Measurements from ENCODE around the gene HMGB2.
A peak's percentile ranks its signal among the peaks of the same experiment; 100 is the strongest.

The HMGB2 gene

DNA sequence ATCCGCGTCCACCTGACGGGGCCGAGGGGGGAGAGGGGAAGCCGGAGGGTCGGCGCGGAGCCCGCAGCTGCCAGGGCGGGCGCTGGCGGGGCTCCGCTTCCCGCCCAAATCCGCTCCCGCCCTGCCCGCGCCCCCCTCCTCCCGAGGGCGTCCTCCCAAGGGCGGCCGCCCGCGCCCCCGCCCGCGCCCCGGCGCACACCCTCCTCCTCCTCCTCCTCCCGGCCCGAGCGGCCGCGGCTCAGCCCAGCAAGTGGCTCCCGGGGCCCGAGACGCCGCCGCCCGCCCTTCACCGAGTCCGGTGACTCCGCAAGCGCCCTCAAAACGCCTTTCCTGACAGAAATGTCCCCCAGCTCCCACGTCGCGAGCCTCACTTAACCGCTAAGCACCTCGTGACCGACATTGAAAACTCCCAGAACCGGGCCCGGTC is 487 bp downstream of the HMGB2 start:
- DNase-seq = peak; percentile 51

DNA sequence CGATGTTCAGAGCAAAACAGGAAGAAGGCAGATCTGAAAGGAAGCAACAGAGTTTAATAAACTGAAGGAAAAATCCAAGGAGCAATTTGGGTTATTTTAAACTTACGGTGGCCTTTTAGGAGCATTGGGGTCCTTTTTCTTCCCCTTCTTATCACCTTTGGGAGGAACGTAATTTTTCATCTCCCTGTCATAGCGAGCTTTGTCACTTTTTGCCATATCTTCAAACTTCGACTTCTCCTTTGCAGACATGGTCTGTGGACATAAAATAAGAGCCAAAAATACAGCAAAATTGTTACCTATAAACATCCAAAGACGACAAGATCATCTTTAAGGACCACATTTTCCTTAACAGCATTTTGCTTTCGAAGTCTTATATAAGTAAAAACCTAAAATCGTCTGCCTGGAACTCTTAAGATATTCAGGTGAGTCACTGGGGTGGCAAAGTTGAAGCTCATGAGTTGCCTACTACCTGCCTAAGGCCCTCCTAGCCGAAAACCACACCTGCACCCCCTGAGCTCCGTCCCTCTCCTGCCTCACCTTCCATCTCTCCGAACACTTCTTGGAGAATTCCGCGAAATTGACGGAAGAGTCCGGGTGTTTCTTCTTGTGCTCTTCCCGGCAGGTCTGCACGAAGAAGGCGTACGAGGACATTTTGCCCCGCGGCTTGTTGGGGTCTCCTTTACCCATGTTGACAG is 1.0 kb downstream of the HMGB2 start:
- DNase-seq = peak; percentile 23

DNA sequence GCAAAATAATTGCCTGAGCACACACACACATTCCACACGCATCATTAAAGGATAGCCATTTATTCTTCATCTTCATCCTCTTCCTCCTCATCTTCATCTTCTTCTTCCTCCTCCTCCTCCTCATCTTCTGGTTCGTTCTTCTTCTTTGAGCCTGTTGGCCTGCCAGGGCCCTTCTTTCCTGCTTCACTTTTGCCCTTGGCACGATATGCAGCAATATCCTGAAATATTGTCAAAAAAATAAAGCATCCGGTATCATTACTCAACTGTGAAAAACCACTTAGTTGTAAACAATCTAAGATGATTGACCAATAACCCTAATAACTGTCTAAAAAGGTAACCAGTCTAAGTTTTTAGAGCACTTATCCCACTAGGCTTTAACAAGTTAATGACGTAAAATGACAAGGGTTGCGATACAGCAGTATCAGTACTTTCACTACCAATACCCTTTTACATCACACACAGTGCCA is 2.1 kb downstream of the HMGB2 start:
- peak; percentile 28 for DNase-seq

DNA sequence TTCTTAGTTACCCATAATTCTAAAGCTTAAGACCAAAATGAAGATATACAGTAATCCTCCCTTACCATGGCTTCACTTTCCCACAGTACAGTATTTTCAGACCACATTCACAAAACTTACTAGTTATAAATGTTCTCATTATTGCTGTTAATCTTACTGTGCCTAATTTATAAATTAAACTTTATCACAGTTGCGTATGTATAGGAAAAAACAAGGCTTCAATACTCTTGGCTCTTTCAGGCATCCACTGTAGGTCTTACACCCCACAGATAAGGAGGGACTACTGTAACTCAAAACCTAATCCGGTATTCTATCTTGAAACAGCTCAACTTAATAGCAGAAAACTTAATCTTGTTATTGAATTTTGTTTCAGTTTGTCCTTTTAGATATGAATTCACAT is 3.6 kb downstream of the HMGB2 start:
- DNase-seq = no peak

DNA sequence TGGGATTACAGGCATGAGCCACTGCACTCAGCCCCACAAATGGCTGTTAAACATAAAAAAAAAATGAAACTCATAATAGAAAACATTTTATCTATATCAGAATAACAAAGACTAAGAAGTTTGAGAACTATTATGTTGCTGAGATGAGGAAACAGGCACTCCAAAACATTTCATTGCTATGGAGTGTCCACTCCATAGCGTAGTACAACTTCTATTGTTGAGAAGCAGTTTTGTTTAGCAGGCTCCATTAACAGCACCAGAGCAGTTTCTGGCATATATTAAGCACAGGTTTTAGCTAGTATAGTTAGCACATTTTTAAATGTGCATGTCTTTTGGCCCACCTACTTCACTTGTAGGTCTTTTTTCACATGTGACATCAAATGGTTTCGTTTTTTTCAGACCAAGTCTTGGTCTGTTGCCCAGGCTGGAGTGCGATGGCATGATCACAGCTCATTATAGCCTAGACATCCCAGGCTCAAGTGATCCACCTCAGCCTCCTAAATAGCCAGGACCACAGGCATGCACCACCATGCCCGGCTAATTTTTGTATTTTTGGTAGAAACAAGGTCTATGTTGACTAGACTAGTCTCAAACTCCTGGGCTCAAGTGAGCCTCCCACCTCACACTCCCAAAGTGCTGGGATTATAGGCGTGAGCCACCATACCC is 5.8 kb downstream of the HMGB2 start:
- no peak for DNase-seq

DNA sequence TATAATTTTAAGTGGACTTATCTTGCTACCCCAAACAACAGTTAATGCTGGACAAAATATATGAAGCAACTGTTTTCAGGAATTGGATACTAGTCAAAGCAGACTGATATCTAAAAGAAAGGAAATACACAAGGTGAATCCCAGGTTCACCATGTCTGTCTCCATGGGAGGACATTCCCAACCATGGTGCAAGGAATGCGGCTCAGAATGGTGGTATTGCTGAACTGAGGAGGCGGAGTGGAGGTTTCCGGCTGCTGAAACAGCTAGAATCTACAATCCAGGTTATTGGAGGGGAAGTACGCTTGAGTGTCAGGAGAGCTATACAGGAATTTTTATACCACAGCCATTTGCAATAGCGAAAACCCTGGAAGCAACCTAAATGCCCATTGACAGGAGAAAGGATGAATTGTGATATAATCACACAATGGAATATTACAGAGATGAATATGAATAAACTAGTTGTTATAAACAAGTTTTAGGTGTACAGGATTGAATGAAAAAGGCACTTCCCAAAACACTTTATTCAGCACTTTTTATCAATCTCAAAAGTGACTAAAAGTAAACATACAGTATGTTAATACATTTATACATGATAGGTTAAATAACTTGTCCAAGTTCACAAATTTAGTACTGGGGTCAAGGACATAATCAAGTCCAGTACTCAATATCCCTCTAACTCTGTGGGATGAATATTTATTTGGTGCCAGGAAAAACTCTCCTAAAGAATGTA is 9.0 kb downstream of the HMGB2 start:
- DNase-seq = no peak

DNA sequence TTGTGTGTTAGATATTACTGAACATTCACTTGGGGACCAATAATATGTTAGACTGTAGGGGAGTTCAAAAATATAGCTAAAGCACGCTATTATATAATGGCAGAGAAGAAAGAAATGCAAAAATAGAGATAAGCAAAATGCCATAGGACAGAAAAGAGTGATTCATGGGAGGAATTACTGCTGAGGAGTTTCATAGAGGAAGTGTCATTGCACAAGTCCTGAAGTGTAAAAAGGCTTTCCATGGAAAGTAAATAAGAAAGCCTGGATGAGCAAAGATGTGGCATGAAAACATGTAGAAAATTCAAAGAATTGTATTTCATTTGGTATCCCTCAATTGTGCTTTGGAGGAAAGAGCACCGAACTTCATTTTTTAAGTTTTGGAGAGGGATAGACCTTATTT is 14.5 kb downstream of the HMGB2 start:
- no peak for DNase-seq

DNA sequence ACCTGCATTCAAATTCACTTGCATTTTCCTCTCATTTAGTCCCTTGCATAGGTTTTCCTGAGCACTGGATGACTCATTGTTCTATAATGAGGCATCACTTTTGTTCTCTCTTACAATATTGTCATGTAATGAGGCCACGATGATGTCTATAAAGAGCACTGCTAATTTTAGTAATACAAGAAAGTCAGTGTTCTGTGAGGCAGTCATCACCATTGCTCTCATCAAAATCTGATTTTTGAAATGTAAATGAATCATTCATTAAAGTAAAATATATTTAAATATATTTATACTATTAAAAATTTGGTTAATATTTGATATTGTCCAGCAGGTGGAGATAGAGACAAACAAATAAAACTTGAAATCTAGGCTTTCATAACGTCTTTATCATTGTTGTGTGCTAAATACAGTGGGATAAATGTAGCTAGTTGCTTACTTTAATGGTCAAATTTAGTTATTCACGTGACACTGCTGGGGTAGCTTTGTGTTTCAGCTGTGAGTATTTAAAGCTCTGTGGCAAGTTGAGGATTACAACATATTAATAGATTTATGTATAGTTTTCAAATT is 15.4 kb downstream of the HMGB2 start:
- peak; percentile 57 for DNase-seq

DNA sequence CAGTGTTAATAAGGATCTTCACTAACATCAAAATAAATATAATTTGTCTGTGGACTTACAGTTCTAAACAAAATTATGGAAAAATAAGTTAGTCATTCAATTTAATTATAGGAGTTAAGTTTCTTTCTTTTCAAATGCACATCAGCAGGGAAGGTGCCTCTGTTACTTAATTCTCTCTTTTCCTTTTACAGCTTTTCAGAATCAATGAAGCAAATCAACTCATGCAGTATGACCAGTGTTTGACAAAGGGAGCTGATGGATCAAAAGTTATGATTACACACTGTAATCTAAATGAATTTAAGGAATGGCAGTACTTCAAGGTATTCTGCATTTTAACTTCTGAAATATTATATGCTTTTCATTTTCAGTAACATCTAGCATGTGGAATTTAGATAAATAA is 15.9 kb downstream of the HMGB2 start:
- no peak for DNase-seq

DNA sequence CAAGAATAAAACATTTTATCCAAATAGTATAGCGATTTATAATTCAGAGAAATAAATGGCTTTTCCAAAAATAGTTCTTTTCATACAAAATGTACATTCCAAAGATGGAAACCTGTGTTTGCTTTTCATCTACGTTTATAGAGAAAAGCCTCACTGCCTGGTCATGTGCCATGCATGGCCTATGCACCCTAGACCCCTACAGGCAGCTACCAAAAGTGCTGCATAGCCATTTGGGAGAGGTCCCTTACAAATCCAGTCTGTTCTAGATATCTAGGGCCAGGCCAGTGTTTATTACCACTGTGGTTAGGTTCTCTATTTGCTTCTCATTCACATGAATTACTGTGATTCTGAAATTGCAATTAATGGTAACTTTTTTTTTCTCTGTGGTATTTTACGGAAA is 17.2 kb downstream of the HMGB2 start:
- no peak for DNase-seq

DNA sequence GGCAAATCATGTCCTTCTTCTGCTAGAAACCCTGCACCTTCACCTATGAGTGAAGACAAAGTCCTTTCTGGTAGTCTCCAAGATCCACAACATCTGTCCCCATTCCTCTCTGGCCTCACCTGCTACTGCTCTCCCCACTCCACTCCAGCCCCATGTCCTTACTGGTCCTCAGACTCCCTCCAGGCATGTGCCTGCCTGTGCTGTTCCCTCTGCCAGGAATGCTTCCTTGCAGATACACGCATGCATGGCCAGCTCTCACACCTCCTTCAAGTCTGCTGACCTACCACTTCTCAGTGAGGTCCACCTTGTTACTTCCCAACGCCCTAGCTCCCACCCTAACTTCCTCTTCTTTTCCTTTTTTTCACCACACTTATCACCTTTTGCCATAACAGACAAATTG is 18.1 kb downstream of the HMGB2 start:
- DNase-seq = no peak

DNA sequence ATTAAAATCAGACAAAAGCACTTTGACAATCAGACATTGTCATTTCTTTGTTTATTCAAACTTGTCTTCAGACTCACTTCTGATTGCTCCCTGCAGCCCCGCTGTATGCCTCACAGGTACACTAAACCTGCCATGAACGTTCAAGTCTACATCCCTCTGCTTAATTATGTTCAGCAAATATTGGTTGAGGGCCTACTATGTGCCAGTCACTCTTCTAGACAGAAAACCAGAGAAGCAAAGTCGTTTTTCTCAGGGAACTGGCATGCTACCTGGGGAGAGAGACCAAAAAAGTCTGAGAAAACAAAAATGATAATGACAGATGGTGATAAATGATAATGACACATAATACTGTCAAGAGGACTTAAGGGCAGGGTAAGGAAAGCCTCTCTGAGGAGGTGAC is 19.4 kb downstream of the HMGB2 start:
- DNase-seq = no peak

DNA sequence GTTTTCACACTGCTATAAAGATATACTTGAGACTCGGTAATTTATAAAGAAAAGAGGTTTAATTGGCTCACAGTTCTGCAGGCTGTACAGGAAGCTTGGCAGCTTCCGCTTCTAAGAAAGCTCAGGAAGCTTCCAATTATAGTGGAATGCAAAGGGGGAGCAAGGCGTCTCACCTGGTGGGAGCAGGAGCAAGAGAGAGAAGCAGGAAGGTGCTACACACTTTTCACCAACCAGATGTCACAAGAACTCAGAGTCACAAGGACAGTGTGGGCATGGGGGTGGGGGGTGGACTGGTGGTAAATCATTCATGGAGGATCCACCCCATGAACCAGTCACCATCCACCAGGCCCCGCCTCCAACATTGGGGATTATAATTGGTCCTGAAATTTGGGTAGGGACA is 22.8 kb downstream of the HMGB2 start:
- no peak for DNase-seq

DNA sequence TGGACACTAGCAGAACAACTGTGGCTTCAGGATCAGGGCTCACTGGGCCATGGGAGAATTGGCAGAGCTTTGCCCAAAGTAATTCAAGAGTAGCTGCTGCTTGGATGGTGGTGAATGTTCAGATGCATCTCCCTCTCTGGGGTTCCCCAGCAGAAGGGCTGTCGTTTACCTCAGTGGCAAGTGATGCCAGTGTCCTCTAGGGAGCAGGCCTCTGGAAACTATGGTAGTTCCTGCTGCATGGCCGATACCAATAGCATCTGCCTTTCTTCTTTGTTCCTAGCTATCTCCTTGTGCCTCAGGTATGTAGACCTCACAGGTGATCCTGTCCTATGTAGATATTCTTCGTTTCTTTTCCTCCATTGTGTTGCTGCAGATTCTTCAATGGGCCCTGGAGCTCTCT is 26.4 kb downstream of the HMGB2 start:
- no peak for DNase-seq

DNA sequence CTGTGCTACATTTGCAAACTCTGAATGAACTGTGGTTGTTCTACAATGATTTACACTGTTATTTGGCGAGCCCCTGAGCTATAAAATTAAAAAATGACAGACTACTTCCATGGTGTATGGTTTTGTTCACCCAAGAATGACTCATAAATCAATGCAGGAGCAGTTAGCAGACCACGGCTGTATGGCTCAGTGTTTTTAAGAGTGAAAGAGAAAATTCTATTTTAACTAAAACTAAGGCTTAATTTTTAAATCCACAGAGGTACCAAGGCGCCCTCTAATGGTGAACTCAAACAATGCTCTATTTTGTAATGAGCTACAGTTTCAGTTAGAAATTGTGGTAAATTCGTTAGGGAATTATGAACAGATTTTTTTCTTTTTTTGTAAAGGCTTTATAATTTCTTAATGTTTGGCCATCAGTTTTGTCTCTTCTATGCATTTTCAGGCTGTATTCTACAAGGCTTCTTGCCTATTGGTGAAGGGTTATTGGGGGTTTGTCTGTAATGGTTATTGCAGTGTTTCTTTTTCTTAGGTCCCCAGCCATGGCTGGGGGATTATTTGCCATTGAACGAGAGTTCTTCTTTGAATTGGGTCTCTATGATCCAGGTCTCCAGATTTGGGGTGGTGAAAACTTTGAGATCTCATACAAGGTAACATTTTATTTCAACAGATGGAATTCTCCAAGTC is 32.5 kb downstream of the HMGB2 start:
- peak; percentile 53 for DNase-seq

DNA sequence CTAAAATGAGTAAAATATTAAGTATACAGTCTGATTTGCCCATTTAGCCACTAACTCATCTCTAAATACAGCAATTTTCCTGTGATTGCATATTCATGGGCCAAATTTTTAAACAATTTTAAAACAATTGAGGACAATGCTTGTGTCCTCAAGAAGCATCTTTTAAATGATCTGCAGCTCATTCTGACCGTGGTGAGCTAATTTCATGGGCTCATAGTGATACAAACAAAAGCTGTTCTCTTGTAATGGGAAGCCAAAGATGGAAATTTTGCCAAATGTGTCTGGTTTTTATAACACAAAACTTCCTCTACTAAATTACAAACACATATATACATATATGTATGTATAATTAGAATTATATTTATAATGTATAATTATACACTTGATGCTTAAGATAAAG is 39.7 kb downstream of the HMGB2 start:
- no peak for DNase-seq

DNA sequence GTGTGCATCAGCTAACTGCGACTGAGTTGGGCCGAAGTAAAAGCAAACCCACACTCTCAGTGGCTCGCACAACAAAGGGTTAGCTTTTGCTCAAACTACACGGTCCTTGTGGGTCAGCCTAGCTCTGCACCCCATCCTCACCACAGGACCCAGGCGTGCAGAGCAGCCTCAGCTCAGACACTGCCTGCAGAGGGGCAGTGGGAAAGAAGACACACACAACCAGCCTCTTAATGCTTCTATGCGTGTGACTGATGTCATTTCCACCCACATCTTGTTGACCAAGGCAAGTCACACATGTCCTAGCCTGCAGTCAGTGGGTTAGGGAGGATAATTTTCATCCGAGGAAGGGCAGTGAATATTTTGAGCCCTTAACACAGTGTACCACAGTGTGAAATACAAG is 40.5 kb downstream of the HMGB2 start:
- DNase-seq = no peak

DNA sequence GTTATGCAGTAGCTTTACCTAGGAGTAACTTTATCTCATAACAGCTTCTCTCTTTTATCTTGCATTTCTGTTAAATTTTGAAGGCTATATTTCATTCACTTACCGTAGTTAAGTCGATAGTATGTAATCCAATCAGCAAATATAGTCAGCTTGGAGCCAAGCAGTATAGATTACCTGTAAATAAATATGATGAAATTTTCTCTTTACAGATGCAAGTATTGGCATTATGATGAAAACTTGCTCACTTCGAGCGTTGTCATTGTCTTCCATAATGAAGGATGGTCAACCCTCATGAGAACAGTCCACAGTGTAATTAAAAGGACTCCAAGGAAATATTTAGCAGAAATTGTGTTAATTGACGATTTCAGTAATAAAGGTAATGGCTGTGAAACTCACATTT is 42.3 kb downstream of the HMGB2 start:
- no peak for DNase-seq

DNA sequence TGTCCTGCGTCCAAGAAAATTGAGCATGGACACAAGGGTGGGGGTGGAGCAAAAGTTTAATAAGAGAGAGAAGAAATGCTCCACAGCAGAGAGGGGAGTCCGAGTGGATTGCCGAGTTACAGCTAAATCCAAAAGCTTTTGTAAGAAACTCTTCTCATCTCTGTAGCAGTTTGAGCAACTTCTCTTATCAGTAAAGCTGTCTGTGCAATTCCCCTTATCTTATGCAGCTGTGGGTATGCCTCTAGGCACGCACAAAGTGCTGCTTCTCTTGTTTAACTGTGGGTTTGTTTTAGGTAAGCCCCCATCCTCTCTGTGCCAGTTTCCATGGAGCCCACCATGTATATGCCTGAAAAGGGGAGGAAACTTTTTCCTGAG is 44.8 kb downstream of the HMGB2 start:
- no peak for DNase-seq

DNA sequence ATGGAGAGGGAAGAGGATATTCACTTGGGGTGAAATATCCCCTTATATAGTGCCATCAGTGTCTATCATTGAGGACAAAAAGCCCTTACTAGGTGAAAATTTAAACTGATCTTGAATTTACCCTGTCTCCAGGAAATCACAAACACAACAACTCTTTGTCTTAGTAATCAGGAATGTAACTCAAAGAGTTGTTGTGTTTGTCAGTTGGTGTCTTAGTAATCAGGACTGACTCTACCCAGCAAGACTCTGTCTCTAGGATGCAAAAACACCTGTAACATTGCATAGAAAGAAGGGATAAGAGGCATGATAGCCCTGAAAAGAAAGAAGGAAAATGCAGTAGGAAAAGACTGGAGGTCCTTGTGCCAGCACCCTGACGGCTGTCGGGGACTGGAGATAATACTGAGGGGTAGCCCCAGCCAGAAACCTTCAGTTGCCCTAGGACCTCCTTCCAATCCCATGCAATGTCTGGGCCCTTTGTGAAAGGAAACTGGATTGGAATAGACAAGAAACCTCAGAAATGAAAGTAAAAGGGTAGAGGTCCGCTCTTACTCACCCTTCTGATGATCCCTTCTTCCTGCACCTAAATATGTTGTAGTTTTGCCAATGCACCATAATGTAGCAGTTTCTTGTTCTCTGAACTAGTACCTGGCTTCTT is 45.3 kb downstream of the HMGB2 start:
- DNase-seq = no peak

DNA sequence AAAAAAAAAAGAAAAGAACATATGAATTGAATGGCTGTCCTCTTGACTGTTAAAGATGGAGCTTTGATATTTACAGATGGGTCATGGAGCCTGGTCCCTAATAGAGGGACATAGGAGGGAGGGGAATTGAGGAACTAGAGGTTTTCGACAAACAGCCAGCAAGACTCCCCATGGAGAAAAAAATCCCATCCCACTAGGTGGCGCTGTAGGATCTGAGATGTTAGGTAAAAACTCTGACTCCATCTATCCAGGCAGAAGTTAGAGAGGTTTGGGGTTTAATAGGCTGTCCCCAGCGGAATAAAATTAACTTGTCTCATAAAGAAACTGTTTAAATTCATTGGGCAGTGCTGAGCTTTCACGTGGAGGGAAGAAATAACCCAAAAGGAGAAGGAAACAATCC is 45.9 kb downstream of the HMGB2 start:
- DNase-seq = peak; percentile 70

DNA sequence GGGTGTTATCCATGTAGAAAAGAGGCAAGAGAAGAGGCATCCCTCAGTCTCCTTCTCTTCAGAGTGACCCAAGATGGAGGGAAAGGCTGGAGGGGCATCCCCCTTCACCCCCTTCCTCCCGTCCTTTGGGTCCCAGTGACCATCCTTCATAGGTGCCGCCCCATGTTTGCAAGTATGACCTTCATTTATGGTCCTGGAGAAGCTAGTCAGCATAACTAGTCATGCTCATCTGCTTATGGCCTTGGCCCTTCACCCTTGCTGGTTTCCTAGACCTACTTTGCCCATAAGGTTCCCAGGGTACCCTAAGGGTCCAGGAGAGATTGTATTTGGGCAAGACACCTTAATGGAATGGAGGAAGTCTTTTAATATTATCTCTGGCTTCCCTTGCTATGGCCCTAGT is 46.7 kb downstream of the HMGB2 start:
- no peak for DNase-seq

DNA sequence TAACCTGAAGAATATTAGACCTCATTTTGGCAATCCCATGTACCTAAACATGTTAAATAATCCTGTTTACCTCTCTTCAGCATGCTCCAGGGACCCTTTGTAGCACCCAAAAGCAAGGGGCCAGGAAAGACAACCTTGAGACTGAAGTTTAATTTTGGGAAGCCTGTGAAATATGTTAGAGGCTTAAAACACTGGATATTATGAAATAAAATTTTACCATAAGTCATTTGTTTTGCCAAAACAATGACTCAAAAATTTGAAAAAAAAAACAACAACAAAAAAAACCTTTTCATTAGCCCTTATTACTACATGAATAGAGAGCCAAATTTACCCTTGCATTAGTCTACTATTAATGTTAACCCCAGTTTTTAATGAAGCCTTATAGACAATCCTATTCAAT is 49.7 kb downstream of the HMGB2 start:
- no peak for DNase-seq

All from CD4-positive, alpha-beta T cell treated with Interleukin-17A for 1 hour (primary cell).